HG02763 (cell line): Measurements from ENCODE around the gene LSM4.

Experiments
- ATAC-seq: cut with Tn5 transposase; IDR thresholded peaks from one replicate; pipeline ENCODE4 v1.9.1; 2021; ENCODE audit warnings: mild to moderate bottlenecking, moderate library complexity; ENCODE audit not compliant: unreplicated experiment

LSM4 gene

DNA sequence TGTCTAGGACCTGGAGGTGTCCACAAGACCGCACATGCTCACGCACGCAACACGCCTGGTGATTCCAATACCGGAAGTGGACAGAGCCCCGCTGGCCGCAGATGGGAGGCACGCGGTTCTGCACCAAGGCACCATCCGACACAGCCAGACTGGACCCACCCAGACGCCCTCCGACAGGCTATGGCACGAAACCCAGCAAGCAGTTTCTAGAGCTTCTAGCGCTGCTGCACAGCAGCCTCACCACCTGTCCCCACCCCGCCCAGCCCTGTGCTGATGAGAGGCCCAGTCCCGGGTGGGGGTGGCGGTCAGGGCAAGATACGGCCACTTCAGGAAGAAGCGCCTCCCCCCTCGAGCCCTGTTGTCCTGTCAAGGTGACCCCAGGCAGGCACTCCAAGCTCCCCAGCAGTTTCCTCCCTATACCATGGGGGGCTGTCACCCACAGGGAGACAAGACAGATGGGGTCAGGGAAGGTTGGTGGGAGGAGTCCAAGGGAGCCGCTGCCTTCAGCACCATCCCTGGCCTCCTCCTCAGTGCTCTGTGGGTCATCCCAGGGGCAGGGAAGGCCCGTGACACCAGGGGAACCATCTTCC, 11.3 kb downstream of the LSM4 start:
- no peak for ATAC-seq

DNA sequence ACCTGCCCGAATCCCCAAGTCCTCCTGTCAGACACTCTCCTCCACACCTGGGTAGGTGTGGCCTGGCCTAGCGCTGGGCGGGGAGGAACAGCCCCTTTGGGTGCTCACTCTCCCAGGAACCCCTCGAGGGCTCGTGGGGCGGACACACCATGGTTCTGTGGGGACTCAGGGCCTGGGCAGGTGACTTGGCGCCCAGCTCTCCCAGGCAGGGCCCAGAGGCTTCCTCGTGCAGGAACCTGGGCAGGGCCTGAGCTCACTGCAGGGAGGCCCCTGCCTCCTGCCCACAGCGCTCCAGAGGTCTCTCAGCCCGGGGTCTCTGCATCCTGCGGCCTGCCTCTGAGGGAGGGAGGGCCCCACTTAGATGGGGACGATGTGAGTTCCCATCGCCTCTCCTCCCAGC, 11.9 kb downstream of the LSM4 start:
- no peak for ATAC-seq

DNA sequence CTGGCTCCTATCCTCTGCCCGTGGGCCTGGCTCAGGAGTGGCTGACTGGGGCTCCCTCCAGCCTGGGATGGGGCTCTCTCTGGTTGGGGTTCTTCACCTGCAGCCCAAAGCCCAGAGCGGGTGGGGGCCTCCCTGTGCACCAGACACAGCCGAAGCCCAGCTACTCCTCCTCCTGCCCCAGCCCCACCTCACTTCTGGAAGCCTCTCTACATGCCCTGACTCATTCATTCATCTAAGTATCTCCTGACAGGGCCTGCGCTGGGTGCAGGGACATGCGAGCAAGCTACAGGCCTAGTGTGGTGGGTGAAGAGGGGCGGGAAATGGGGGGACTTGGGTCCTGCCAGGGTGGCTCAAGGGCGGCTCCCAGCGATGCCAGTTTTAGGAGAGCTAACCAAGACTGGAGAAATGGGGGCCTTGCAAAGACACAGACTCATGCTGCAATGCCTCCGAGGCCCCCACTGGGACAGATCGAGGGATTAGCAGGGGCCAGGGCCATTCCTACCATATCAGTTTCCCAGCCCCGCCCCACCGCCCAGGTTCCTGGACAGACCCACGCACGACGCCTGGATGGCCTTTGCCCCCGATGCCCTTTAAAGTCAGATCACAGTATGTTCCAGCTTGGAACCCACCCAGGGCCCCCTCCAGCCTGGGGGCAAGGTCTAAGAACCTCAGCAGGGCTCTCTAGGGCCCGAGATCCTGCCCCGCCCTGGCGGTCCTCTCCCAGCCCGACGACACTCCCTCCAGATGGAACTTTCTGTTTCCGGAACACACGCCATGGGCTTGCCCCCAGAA, 12.6 kb downstream of the LSM4 start:
- ATAC-seq: no peak

DNA sequence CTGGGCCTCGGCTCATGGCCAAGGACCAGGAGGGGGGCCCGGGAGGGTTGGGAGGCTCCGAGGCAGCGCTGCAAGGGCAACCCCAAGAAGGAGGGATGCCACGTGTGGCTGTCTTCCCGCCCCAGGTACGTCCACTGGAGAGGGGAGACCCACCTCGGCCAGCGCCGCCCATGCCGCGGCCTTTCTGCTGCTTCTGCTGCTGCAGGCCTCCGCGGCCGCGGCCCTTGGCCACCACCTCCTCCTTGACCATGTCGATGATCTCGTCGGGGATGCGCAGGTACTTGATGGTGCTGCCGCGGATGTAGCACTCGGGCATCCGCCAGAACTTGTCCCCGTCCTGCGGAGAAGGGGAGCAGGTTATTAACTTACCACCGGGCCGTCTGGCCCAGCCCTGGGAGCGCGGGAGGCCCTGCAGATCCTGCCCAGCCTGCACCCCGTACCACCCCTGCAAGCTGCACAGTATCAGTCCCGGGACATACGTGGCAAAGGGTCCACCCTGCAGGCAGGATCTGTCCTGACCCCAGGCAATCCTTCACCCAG, 13.3 kb downstream of the LSM4 start:
- no peak for ATAC-seq

DNA sequence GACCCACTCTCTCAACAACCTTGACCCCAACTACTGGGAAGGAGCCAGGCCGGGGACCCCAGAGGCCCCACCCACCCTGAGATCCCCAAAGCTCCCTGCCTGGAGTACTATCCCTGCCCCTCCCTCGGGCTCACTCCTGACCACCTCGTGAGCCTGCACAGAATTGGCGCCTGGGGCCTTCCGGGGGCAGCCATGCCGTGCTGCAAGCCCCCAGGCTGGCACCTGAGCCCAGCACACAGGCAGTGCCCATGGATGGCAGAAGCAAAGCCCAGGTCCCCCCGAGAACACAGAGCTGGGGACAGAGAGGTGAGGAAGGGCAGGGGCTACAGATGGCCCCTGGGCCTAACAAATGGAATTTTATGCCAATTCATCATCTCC, 13.9 kb downstream of the LSM4 start:
- ATAC-seq: no peak

DNA sequence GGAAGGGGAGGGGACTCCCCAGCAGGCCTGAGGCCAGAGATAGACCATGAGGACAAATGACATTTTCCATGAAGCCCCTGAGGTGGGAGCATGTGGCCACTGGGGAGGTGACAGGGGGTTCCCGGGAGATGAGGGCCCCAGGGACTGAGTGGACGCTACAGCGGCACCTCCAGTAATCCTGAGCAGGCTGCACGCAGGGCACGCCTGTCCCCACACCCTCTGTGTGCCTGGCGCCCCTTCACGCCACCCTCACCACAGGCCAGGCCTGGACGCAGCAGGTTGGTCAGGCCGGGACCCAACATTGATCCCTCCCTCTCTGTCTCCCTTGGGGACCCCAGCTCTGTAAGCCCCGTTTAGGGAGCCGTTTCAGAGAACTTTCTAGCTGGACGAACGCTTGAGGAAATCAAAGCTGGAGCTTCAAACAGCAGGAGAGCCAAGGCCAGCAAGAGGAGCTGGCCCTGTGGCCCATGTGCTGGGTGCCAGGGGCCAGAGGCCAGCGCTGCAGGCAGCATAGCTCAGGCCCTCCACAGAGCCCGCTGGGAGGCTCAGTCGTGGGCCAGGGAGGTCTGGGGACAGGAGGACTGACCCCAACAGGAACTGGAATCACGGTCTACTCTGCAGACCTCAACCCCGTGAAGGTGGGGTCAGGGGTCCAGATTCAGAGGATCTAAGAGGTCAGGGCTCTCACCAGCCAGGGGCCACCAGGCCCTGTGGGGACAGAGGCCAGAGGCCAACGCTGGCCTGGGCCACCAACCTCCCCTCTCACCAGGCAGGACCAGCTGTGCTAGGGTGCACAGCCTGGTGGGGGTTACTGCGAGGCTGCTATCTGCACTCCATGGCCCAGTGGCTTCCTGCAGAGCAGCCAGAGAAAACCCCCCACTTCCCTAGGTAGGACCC, 14.6 kb downstream of the LSM4 start:
- ATAC-seq: no peak

DNA sequence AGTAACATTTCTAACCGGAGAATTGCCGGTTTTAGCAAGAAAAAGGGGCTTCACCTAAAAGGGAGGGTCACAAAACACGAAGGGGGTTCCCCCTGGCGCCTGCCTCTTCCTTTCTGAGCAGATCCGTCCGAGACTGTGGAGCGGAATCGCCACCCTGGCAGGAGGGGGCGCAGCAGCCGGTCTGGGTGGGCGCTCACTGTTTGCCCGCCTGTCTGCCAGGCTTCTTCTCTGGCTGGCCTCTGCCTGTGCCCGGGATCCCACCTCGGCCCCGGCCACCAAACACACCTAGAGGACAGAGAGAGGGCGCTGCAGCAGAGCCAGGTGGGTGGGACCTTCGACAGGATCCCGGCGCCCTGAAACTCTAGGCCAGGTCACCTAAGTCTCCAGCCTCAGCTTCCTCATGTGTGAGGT, 15.6 kb downstream of the LSM4 start:
- no peak for ATAC-seq

DNA sequence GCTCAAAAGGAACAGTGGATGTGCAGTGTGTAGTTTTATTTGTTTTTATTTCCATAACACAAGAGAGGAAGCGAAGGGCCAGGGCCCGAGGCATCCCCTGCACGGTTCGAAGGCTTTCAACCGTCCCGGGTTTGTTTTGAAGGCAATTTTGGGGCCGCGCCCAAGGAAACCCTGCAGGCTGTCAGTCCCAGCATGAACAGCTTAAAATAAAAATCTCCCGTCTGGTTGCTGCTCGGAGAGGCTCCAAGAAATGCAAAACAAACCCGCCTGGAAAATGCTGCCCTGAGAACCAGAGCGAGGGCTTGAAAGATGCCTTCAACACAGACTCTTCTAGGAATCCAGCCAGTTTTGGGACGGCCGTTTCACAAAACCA, 16.0 kb downstream of the LSM4 start:
- ATAC-seq: no peak

DNA sequence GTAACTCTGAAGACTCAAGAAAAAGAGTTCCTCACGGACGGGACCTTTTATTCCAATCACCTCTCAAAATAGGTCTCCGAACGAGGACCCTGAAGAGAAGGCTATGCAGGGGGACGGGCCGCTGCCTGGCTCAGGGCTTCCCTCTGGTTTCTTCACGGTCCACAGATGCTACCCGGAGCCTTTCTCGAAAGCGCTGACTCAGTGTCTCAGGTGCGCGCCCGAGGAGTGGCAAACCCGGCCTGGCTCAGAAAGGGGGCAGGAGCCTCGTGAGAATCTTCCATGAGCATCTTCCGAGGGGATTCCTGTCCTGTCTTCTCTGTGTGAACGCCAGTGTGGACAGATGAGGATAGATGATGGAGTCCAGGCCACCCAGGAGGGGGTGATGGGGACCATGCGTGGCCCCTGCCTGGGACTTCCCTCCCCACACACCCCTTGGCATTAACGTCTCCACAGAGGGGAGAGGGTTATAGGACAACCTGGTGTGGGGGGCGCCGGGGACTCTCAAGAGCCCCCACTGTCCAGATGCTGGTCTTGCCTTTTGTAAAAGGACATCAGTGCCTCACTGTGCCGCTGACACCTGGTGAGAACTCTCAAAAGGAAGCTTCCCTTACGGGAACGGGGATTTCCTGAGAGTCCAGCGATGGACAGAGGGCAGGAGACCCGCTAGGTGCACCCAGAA, 16.5 kb downstream of the LSM4 start:
- ATAC-seq: no peak

DNA sequence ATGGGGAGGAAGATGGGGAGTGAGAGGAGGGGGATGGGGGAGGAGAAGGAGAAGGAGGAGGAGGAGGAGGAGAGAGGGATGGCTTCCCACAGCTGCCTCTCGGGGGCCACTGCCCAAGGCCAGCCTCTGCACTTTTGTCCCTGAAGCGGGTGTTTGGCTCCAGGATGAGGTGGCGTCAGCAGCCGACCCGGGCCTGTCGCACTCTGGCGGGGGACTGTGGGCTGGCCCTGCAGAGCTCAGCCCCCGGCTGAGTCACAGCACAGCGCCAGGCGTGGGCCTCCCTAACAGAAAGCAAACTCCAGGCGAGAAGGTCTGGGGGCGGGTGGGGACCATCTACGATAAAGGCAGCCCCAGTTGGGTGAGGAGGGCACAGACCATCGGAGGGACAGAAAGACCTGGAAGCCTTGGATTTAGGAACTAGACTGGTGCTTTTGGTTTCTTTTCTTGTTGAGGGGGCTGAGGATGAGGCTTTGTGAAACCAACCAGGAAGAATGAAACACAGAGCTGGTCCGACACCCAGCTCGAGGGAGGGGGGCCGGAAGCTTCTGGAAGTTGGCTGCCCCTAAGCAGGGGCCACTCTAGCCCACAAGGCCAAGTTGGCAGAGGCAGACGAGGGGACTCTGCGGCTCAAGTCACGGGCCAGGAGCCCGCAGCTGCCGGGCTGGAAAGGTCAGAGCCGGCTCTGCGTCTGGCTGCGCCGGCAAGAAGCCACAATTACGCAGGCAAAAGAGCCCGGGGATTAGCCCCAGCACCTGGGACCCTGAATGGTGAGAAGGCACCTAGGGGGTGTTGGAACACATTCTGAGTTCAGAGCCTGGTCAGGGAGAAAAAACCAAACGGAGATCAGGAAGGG, 18.2 kb downstream of the LSM4 start:
- no peak for ATAC-seq

DNA sequence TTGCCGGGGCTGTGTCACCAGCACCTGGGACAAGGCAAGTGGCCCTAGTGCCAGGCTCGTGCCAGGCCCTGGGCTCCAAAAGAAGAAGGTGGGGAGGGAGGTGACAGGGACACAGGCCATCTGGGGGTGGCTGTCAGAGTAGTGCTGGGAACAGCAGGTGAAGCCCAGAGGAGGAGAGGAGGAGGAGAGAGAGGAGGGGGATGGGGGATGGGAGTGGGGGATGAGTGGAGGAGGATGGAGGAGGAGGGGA, 18.7 kb downstream of the LSM4 start:
- ATAC-seq: no peak

DNA sequence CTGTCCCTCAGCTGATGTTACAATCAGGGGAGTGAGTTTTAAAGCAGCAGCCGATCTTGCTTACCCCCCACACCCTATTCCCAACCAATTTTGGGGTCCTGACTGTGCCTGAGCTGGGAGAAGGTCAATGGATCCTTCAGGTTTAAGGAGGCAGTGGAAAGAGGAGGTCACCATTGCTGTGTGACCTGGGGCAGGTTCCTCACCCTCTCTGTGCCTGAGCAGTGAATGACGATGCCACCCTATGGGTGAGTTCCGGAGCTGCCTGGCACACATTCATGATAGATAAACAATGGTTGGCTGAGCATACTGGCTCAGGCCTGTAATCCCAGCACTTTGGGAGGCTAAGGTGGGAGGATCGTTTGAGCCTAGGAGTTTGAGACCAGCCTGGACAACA, 21.2 kb downstream of the LSM4 start:
- no peak for ATAC-seq

DNA sequence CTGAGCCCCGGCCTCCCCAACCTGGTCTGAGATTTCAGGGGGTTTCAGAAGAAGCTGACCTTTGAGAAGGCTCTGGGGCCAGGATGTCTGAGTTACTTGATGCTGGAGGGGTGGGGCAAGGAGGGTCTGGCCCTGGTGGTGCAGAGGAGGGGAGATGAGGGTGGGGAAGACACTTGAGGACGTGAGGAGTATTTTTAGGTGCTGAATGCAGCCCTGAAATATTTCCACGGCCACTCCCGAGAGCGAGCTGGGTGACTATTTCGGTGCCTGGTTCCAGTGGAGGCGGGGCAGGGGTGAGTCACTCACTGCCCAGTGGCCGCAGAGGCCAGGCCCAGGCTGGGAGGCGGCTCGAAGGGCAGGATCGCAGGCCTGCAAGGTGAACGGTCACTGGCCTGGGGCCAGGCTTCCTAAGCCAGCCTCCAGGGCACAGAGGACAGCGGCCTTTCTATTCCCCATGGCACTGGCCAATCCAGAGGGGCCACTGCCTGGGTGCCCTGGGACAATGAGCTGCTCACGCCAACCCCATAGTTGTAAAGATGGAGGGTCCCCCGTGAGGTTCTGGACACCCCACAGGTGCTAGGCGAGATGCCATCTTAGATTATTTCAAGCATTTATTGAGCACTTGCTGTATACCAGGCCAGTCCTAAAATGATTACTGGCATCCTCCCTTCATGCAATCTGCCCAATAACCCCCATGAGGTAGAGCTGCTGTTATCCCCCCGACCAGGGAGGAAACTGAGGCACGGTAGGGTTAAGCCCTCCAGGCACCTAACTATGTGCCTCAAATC, 21.8 kb downstream of the LSM4 start:
- ATAC-seq: no peak

DNA sequence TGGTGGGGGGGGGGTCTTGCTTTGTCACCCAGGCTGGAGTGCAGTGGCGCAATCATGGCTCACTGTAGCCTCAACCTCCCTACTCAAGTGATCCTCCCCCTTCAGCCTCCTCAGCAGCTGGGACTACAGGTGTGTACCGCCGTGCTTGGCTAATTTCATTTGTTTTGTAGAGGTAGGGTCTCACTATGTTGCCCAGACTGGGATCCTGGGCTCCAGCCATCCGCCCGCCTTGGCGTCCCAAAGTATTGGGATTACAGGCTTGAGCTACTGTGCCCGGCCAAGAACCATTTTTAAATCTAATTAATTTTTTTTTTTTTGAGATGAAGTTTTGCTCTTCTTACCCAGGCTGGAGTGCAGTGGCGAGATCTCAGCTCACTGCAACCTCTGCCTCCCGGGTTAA, 23.2 kb downstream of the LSM4 start:
- no peak for ATAC-seq

DNA sequence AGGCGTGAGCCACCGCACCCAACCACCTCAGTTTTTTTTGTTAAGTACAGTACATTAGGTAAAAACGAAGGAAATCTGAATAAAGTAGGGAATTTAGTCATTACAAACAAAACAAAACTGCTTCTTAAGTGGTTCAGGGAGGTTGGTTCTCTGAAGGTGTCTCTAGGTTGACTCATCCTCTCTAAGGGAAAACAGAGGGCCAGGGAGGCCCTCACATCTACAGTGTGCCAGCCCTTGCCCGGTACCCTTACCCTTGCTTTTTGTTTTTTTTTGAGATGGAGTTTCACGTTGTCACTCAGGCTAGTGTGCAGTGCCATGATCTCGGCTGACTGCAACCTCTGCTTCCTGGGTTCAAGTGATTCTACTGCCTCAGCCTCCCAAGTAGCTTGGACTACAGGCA, 24.3 kb downstream of the LSM4 start:
- ATAC-seq: no peak

DNA sequence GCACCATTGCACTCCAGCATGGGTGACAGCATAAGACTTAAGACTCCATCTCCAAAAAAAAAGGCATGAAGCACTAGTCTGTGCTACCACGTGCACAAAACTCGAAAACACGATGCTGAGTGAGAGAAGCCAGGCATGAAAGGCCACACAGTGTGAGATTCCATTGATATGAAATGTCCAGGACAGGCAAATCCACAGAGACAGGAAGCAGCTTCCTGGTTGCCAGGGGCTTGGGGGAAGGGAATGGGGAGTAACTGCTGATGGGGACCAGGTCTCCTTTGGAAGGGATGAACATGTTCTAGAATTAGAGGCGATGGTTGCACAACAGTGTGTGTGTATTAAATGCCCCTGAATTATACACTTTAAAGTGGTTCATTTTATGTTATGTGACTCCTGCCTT, 25.6 kb downstream of the LSM4 start:
- no peak for ATAC-seq

DNA sequence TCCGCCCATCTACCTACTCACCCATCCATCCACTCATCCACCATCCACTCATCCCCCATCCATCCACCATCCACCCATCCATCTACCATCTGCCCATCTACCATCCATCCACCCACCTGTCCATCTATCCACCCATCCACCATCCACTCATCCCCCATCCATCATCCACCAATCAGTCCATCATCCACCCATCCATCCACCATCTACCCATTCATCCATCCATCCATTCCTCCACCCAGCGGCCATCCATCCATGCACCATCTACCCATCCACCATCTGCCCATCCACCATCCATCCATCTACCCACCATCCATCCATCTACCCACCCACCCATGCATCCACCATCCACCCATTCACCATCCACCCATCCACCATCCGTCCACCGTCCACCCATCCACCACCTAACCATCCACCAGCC, 27.8 kb downstream of the LSM4 start:
- ATAC-seq: no peak

DNA sequence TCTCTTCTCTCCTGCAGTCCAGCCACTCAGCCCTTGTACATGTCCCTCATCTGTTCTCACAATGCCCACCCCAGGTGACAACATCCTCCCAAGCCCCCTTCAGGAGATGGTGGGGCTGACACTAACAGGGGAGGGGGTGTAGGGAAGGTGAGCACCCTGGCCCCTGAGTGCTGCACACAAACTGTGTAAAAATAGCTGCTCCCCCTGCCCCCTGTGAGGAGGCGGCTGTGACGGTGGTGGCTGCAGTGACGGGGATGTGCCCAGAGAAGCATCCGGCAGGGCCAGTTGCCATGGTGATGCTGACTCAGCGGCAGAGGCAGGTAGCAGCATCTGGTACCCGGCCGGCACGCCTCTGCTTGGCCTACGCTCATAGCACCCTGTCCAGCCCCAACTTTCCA, 28.4 kb downstream of the LSM4 start:
- no peak for ATAC-seq

DNA sequence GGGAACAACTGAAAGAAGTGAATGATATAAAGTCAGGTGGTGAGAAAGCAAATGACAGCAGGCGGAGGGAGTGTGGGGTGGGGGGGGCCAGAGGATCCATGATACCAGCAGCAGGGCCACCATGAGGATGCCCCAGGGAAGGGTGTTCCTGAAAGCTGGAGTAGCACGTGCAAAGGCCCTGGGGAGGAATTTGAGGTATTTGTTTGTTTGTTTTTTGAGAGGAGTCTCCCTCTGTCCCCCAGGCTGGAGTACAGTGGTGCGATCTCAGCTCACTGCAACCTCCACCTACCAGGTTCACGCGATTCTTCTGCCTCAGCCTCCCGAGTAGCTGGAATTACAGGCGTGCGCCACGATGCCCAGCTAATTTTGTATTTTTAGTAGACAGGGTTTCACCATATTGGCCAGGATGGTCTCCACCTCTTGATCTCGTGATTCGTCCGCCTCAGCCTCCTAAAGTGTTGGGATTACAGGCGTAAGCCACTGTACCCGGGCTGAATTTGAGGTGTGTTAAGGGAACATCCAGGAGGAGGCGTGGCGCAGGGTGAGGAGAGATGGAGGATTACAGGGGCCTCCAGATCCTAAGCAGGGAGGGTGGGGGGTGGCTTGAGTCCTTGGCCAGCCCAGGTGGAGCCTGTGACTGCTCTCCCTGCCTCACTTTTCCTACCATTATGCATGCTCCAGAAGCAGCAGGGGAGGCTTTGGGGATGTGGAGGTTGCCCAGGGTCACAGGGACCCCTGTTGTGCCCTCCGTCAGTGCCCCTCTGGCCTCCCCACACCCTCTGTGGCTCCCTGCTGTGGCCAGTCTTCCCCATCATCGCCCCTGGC, 29.0 kb downstream of the LSM4 start:
- no peak for ATAC-seq
